ENCODE data around the gene ADGRA1.

DNA sequence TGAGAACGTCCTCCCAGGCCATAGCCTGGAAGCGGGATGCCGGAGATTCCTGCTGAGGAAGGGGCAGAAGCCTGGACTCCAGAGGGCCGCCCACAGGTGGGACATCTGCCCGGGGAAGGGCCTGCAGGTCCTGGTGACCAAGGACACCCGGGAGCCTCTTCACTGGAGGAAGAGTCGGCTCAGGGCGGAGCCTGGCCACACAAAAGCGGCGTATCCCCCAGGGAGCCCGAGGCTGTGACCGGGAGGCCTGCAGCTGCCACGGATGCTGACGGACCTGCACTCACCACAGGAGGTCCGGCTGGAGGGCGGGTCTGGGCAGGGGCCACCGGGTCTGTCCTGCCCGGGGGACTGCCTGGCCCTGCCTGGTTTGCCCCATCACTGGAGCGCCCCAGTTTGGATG, 15.5 kb upstream of the ADGRA1 start:
- TF ChIP-seq, protein P1, sequence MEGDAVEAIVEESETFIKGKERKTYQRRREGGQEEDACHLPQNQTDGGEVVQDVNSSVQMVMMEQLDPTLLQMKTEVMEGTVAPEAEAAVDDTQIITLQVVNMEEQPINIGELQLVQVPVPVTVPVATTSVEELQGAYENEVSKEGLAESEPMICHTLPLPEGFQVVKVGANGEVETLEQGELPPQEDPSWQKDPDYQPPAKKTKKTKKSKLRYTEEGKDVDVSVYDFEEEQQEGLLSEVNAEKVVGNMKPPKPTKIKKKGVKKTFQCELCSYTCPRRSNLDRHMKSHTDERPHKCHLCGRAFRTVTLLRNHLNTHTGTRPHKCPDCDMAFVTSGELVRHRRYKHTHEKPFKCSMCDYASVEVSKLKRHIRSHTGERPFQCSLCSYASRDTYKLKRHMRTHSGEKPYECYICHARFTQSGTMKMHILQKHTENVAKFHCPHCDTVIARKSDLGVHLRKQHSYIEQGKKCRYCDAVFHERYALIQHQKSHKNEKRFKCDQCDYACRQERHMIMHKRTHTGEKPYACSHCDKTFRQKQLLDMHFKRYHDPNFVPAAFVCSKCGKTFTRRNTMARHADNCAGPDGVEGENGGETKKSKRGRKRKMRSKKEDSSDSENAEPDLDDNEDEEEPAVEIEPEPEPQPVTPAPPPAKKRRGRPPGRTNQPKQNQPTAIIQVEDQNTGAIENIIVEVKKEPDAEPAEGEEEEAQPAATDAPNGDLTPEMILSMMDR (IDR thresholded peaks at IDR 0.05) = no peak
- no peak for TF ChIP-seq EP300 (IDR thresholded peaks at IDR 0.05)
